ENCODE data around the gene PMS2. TPM values are rescaled to one million over a fixed set of nuclear protein-coding genes. Genes with fewer than 3 reads are reported as not detected.
A peak's percentile ranks its signal among the peaks of the same experiment; 100 is the strongest.

PMS2 gene
- total RNA-seq, 4 donors from 2014 or later: 9.1 to 11.0 (median 9.5) TPM

GRCh38 chr7:6026011-6026819 lies 17.4 kb upstream of the PMS2 start:
- Histone ChIP-seq H3K27me3 (no peaks in the 10 kb centered on the region), H3K36me3 (peaks cover 0 to 98% of the 10 kb centered on the region in 2 donors), H3K4me3 (peak overlapping the region in 1 of 2 donors; percentile 25), H3K9me3 (no peaks in the 10 kb centered on the region), H3K4me1 (no peaks in the 10 kb centered on the region), H3K27ac (peak overlapping the region in 3 of 4 donors; percentile 32 to 63 (median 58))
- 55 to 76% methylated on average over 5 to 6 of the region's 22 CpGs for WGBS, 2 donors (ENCODE audit: low coverage in 1 of 2)
- peak; percentile 80 for ATAC-seq
- TF ChIP-seq POLR2A (IDR thresholded peaks at IDR 0.05) (no peak), CTCF (IDR thresholded peaks at IDR 0.05) (no peak), EP300 (IDR thresholded peaks at IDR 0.05) (no peak), POLR2AphosphoS5 (IDR thresholded peaks at IDR 0.05) (no peak)

DNA sequence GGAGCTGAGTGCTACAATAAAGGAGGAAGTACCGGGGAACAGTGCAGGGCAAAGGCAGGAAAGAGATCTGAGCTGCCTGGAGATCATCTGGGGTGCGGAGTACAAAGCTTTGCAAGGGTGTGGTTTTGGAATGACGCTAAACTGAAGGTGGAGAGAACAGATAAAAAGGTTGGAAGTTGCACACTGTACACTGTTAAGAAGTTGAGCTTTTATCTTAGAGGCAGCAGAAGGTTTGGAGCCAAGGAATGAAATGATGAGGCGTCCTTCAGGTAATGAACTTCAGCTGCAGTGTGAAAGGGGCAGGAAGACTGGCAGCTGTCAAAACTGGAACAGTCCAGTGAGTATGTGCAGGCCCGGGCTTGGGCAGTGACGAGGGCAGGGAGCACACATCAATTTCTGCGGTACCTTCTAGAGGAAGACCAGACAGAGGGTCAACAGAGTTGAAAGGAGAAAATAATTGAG lies 15.2 kb upstream of the PMS2 start:
- Histone ChIP-seq H3K36me3 (peaks cover 0 to 100% of the 10 kb centered on the region in 2 donors), H3K4me1 (no peaks in the 10 kb centered on the region), H3K27ac (no peak overlapping the region), H3K4me3 (no peak overlapping the region), H3K27me3 (no peaks in the 10 kb centered on the region), H3K9me3 (no peaks in the 10 kb centered on the region)
- WGBS, 2 donors (ENCODE audit: low coverage in 1 of 2): 79 to 89% methylated on average over 5 to 7 of the region's 7 CpGs
- TF ChIP-seq EP300 (IDR thresholded peaks at IDR 0.05) (no peak), CTCF (IDR thresholded peaks at IDR 0.05) (no peak), POLR2A (IDR thresholded peaks at IDR 0.05) (no peak), POLR2AphosphoS5 (IDR thresholded peaks at IDR 0.05) (no peak)
- ATAC-seq: no peak

DNA sequence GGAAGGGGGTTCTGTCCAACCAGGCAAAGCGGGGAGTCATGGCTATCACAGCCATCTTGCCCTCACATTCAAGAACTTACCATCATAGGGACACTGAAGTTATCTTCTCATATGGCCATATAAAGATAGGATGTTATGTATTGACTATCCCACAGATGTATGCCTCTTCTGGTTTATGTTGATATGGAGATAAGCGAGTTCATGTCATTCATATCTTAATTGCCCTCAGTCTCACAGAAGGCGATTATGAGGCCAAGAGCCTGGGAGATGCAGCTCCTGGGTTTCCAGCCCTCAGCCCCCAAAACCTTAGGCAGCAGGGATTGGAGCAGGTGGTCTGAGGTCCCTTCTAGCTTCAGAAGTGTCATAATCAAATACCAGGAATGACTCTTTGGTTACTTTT lies 13.9 kb upstream of the PMS2 start:
- no peak for ATAC-seq

DNA sequence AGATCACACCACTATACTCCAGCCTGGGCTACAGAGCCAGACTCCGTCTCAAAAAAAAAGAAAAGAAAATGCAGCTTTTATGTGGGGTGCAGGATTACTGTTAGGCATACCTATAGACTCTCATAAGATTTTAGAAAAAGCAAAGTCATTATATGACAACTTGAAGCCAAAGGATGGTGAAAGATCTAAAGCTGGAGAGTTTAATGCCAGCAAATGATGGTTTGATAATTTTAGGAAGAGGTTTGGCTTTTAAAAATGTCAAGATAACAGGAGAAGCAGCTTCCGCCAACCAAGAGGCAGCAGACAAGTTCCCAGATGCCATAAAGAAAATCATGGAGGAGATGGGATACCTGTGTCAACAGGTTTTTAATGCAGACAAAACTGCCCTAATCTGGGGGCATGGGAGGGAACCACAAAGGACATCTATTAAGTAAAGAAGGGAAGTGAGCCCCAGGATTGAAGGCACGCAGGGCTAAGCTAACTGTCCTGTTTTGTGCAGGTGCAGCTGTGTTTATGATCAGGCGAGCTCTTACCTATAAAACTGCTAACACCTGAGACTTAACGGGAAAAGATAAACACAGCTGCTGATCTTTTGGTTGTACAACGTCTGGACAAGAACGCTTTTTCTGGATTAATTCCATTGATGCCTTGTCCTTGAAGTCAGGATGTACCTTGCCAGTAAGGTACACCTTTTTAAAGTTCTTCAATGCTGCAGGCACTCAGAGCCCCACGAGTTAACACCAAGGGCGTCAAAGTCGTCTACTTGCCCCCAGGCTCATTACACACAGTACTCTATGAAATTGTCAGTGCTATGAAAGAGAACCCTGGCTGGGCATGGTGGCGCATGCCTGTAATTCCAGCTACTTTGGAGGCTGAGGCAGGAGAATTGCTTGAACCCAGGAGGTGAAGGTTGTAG lies 11.8 kb upstream of the PMS2 start:
- H3K27ac ChIP-seq: no peak overlapping the region
- TF ChIP-seq POLR2AphosphoS5 (IDR thresholded peaks at IDR 0.05): no peak
- TF ChIP-seq CTCF (IDR thresholded peaks at IDR 0.05): no peak
- no peak for TF ChIP-seq POLR2A (IDR thresholded peaks at IDR 0.05)
- TF ChIP-seq EP300 (IDR thresholded peaks at IDR 0.05): no peak
- peaks cover 0 to 16% (median 0%) of the 10 kb centered on the region in 3 donors for H3K4me1 ChIP-seq
- no peak for ATAC-seq
- no peaks in the 10 kb centered on the region for H3K9me3 ChIP-seq
- no peaks in the 10 kb centered on the region for H3K27me3 ChIP-seq
- H3K36me3 ChIP-seq: peaks cover 0 to 100% of the 10 kb centered on the region in 2 donors
- 75 to 80% methylated on average over 7 to 10 of the region's 11 CpGs for WGBS, 2 donors (ENCODE audit: low coverage in 1 of 2)
- H3K4me3 ChIP-seq: no peak overlapping the region

More for the DNA sequence above, 13.9 kb upstream of the PMS2 start:
- Histone ChIP-seq H3K4me1 (no peaks in the 10 kb centered on the region), H3K9me3 (no peaks in the 10 kb centered on the region), H3K27ac (no peak overlapping the region), H3K27me3 (no peaks in the 10 kb centered on the region), H3K36me3 (peaks cover 0 to 100% of the 10 kb centered on the region in 2 donors), H3K4me3 (no peak overlapping the region)
- no peak for TF ChIP-seq POLR2AphosphoS5 (IDR thresholded peaks at IDR 0.05)
- no peak for TF ChIP-seq EP300 (IDR thresholded peaks at IDR 0.05)
- TF ChIP-seq POLR2A (IDR thresholded peaks at IDR 0.05): no peak
- no peak for TF ChIP-seq CTCF (IDR thresholded peaks at IDR 0.05)
- WGBS, 2 donors (ENCODE audit: low coverage in 1 of 2): 86 to 87% methylated on average over 3 of the region's 3 CpGs

All from gastroesophageal sphincter (tissue), 4 donors.